Natural killer cell (primary cell): ENCODE results near the gene ANGPTL2. TPM values are rescaled to one million over a fixed set of nuclear protein-coding genes. Genes with fewer than 3 reads are reported as not detected.
A peak's percentile ranks its signal among the peaks of the same experiment; 100 is the strongest.

Source experiments
- ATAC-seq, 3 donors: fragments of 150-1000 bp in 2 of 3; fragments of 200-7000 bp in 1 of 3; cut with Tn5 transposase; 1 replicate in 1 of 3; 2 replicates in 2 of 3; pipeline ENCODE4 v1.10.0; 2021; ENCODE audit warnings: mild to moderate bottlenecking in 2 of 3, moderate library complexity in 2 of 3
- DNase-seq, 2 donors: peaks; one replicate each; pipeline versions ENCODE4 v3.0.0 to v3.0.0-alpha.2; 2013 to 2021; ENCODE audit warnings: mixed read lengths in 1 of 2
- H3K27ac ChIP-seq: one replicate; pipeline ENCODE4 v1.5.1; 2013; ENCODE audit warnings: mild to moderate bottlenecking, low read length
- H3K27me3 ChIP-seq: one replicate; pipeline ENCODE4 v1.6.1; 2013; ENCODE audit warnings: low read length; ENCODE audit not compliant: control insufficient read depth, insufficient read depth
- H3K36me3 ChIP-seq: one replicate; pipeline ENCODE4 v1.6.1; 2013; ENCODE audit warnings: low read length; ENCODE audit not compliant: control insufficient read depth, insufficient read depth
- H3K4me1 ChIP-seq: one replicate; pipeline ENCODE4 v1.6.1; 2013; ENCODE audit warnings: low read length; ENCODE audit not compliant: control insufficient read depth, insufficient read depth
- H3K4me3 ChIP-seq: one replicate; pipeline ENCODE4 v1.5.1; 2013; ENCODE audit warnings: low read length
- H3K9me3 ChIP-seq: one replicate; pipeline ENCODE4 v1.6.1; 2013; ENCODE audit warnings: low read length; ENCODE audit not compliant: control insufficient read depth, insufficient read depth
- H3K27ac Mint-ChIP-seq, 2 donors: one replicate each; pipeline ENCODE4 v1.8.0; 2022; ENCODE audit warnings: mild to moderate bottlenecking in 2 of 2, mixed read lengths in 2 of 2, moderate library complexity in 1 of 2
- H3K27me3 Mint-ChIP-seq, 2 donors: one replicate each; pipeline ENCODE4 v1.8.0; 2022; ENCODE audit warnings: low read depth in 2 of 2, mixed read lengths in 2 of 2
- H3K36me3 Mint-ChIP-seq: one replicate; pipeline ENCODE4 v1.8.0; 2022; ENCODE audit warnings: mixed read lengths
- H3K4me1 Mint-ChIP-seq, 2 donors: one replicate each; pipeline ENCODE4 v1.8.0; 2022; ENCODE audit warnings: mixed read lengths in 2 of 2
- H3K4me3 Mint-ChIP-seq: one replicate; pipeline ENCODE4 v1.8.0; 2022; ENCODE audit warnings: mild to moderate bottlenecking, moderate library complexity, mixed read lengths
- H3K9me3 Mint-ChIP-seq, 2 donors: one replicate each; pipeline ENCODE4 v1.8.0; 2022; ENCODE audit warnings: mixed read lengths in 2 of 2
- WGBS: methylation state at CpG from one replicate; pipeline ENCODE4 v1.1.7; 2013; ENCODE audit warnings: missing lambda C conversion rate; ENCODE audit not compliant: insufficient coverage; 5-methylcytosine and 5-hydroxymethylcytosine counted together
- intact Hi-C: fragments of 100-400 bp; cut with micrococcal nuclease; formaldehyde crosslinking; loops from one replicate; pipeline ENCODE4 v1.14.2; 2022
- total RNA-seq, 4 donors: library from RNA; stranded (reverse); fragments of 120-200 nt in 1 of 4; gene quantifications; one replicate each; pipeline versions ENCODE4 v1.2.3 to v1.2.4, GENCODE V29; 2013 to 2022
- TF ChIP-seq, protein P1 (sequence below): fragments of 200-600 bp; IDR thresholded peaks from one replicate; pipeline ENCODE4 v1.8.0; 2022; ENCODE audit warnings: antibody characterized with exemption

ANGPTL2 gene
- total RNA-seq, 3 donors from 2014 or later (not counting 1 experiment from before 2014, with no cell fraction given), result not detected

DNA sequence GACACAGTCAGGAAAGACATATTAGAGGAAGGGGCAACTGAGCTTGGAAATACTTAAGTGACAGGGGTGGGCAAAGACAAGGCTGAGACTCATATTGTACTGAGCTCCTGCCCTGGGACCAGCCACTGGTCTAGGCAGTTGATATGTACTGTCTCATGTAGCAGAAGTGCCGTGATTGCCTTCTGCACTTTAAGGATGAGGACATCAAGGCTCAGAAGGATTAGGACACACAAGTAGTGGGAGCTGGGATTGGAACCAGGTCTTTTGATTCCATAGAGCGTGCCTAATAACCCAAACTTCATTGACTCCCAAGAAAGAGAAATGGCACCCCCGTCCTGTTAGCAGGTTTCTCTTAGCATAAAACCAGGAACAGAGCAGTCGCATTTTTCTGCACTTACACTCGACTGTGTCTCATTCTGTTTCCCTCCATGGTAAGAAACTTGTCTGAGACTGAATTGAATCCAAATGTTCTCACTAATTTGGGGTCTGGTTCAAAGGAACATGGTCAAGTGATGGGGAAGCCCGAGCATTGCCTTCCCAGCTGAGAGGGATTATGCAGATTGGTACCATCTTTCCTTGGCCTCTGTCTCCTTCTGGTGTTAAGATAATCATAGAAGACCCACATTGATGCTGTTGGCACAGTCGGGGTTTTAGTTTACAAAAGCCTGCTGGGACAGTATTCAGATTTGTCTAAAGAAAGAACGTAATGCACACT, 70.4 kb downstream of the ANGPTL2 start:
- no peaks in the 10 kb centered on the region for H3K27me3 ChIP-seq
- Mint-ChIP-seq H3K36me3 (no peaks in the 10 kb centered on the region), H3K4me3 (no peak overlapping the region), H3K4me1 (peaks cover 22 to 31% of the 10 kb centered on the region in 2 donors), H3K9me3 (no peaks in the 10 kb centered on the region), H3K27ac (no peak overlapping the region), H3K27me3 (no peaks in the 10 kb centered on the region)
- H3K9me3 ChIP-seq, result no peaks in the 10 kb centered on the region
- ATAC-seq, result no peak
- no peak for DNase-seq
- no peaks in the 10 kb centered on the region for H3K36me3 ChIP-seq
- H3K27ac ChIP-seq, result no peak overlapping the region
- H3K4me1 ChIP-seq, result peaks cover 13% of the 10 kb centered on the region
- intact Hi-C loops, result no loop called here
- no peak overlapping the region for H3K4me3 ChIP-seq
- TF ChIP-seq, protein P1, sequence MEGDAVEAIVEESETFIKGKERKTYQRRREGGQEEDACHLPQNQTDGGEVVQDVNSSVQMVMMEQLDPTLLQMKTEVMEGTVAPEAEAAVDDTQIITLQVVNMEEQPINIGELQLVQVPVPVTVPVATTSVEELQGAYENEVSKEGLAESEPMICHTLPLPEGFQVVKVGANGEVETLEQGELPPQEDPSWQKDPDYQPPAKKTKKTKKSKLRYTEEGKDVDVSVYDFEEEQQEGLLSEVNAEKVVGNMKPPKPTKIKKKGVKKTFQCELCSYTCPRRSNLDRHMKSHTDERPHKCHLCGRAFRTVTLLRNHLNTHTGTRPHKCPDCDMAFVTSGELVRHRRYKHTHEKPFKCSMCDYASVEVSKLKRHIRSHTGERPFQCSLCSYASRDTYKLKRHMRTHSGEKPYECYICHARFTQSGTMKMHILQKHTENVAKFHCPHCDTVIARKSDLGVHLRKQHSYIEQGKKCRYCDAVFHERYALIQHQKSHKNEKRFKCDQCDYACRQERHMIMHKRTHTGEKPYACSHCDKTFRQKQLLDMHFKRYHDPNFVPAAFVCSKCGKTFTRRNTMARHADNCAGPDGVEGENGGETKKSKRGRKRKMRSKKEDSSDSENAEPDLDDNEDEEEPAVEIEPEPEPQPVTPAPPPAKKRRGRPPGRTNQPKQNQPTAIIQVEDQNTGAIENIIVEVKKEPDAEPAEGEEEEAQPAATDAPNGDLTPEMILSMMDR, result no peak
- 92% methylated on average over 8 of the region's 8 CpGs for WGBS

DNA sequence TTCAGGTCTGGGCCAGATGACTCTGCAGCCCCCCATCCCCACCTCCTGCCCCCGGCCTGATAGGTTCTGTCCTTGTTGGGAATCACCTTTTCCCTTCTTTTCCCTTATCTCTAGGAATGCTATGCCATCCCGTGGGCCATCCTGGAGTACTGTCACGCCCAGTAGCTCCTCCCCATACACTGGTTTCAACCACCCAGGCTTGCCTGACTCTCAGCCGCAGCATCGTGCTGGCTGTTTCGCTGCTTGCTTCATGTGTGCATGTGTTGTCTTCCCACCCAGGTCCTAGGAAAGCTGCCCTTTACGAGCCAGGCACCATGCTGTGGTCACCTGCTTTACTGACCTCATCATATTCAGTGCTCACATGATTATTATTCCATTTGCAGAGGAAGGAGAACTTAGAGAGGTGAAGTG, 71.8 kb downstream of the ANGPTL2 start:
- no peaks in the 10 kb centered on the region for H3K27me3 ChIP-seq
- H3K36me3 ChIP-seq, result no peaks in the 10 kb centered on the region
- 94% methylated on average over 7 of the region's 7 CpGs for WGBS
- no peaks in the 10 kb centered on the region for H3K9me3 Mint-ChIP-seq
- H3K4me3 ChIP-seq, result no peak overlapping the region
- DNase-seq (no peak), ATAC-seq (no peak)
- H3K4me3 Mint-ChIP-seq, result no peak overlapping the region
- H3K27me3 Mint-ChIP-seq, result no peaks in the 10 kb centered on the region
- peaks cover 22 to 26% of the 10 kb centered on the region in 2 donors for H3K4me1 Mint-ChIP-seq
- TF ChIP-seq, protein P1, result no peak
- intact Hi-C loops, result no loop called here
- H3K27ac ChIP-seq, result no peak overlapping the region
- H3K4me1 ChIP-seq, result peaks cover 13% of the 10 kb centered on the region
- no peaks in the 10 kb centered on the region for H3K9me3 ChIP-seq
- H3K27ac Mint-ChIP-seq, result peak overlapping the region in 1 of 2 donors; percentile 44
- no peaks in the 10 kb centered on the region for H3K36me3 Mint-ChIP-seq

DNA sequence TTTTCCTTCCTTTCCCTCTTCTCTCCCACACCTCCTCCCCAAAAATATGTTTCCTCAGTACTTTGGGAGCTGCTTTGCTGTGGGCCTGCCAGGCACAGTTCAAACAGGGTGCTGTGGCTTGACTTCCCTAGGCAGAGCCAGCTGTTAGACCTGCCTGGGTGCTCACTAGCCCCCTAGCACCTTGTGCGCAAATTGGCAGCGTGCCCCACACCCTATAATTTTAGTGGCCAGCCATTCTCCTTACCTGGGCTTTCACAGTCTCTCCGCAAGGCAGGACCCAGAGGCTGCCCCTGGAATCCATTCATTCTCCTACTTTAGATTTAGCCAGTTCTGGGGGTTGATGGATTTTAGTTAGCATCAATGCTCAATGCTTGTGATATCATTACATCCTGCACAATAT, 72.3 kb downstream of the ANGPTL2 start:
- intact Hi-C loops, result no loop called here
- H3K27ac Mint-ChIP-seq, result peak overlapping the region in 1 of 2 donors; percentile 63
- peaks cover 22 to 26% of the 10 kb centered on the region in 2 donors for H3K4me1 Mint-ChIP-seq
- Histone ChIP-seq H3K4me1 (peaks cover 13% of the 10 kb centered on the region), H3K27ac (no peak overlapping the region), H3K36me3 (no peaks in the 10 kb centered on the region), H3K9me3 (no peaks in the 10 kb centered on the region), H3K27me3 (no peaks in the 10 kb centered on the region), H3K4me3 (no peak overlapping the region)
- TF ChIP-seq, protein P1, result no peak
- H3K9me3 Mint-ChIP-seq, result no peaks in the 10 kb centered on the region
- DNase-seq (no peak), ATAC-seq (no peak)
- no peaks in the 10 kb centered on the region for H3K27me3 Mint-ChIP-seq
- no peaks in the 10 kb centered on the region for H3K36me3 Mint-ChIP-seq
- H3K4me3 Mint-ChIP-seq, result no peak overlapping the region
- WGBS, result 100% methylated on average over 3 of the region's 3 CpGs

DNA sequence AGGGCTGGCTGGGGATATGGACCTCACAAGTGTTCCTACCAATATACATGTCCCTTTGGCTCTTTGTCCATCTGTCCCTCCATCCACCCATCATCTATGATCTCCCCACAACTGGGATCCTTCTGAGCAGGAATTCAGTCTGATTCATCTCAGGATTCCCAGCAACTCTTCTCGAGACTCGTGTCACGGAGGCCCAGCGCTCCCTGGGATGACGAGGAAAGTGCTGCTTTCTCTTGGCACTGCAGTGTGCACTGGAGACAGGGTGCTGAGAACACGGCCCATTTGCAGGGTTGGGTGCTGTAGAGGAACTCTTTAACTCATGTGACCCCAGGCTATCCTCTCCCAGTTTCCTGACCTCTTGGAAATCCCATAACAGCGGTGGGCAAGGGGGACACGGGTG, 72.9 kb downstream of the ANGPTL2 start:
- TF ChIP-seq, protein P1, result no peak
- DNase-seq, result no peak
- H3K36me3 ChIP-seq, result no peaks in the 10 kb centered on the region
- Mint-ChIP-seq H3K27ac (peak overlapping the region; percentile 56 to 63), H3K4me3 (peak overlapping the region; percentile 57), H3K9me3 (no peaks in the 10 kb centered on the region), H3K27me3 (no peaks in the 10 kb centered on the region), H3K4me1 (peaks cover 22 to 26% of the 10 kb centered on the region in 2 donors), H3K36me3 (no peaks in the 10 kb centered on the region)
- no peak overlapping the region for H3K27ac ChIP-seq
- H3K9me3 ChIP-seq, result no peaks in the 10 kb centered on the region
- peaks cover 13% of the 10 kb centered on the region for H3K4me1 ChIP-seq
- no peaks in the 10 kb centered on the region for H3K27me3 ChIP-seq
- no peak for ATAC-seq
- over 99% methylated on average over 8 of the region's 8 CpGs for WGBS
- no peak overlapping the region for H3K4me3 ChIP-seq
- intact Hi-C loops, result loop anchor here (10.0 kb wide), 2 partner anchors 65 to 105 kb away; no protein-coding TSS in a partner anchor
